ENCODE measurements around the gene ZNF181. TPM values are rescaled to one million over a fixed set of nuclear protein-coding genes. Genes with fewer than 3 reads are reported as not detected.

Gene ZNF181
- polyA plus RNA-seq, 1 donor (not counting 4 experiments of a cell fraction or from before 2014, with no cell fraction given) = 4.0 TPM

DNA sequence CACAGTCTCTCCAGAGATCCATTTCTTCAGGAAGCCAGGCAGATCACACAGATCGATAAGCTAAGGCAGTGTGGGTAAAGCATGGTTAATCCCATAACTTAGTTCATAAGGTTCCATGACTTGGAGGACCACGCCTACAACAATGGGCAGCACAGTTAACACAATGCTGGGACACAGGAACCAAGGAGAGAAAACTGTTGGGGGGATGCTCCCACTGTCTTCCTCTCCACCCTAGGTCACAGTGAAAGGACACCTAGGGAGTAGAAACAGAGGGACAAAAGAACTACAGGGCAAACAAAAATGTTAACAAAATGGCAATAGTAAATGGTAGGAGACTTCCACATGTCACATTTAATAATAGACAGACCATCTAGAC, 20.8 kb upstream of the ZNF181 start:
- no peaks in the 10 kb centered on the region for H3K79me2 ChIP-seq (ENCODE audit: control insufficient read depth, insufficient read depth, low read length)
- no peaks in the 10 kb centered on the region for H3K4me1 ChIP-seq (ENCODE audit: control insufficient read depth, extremely low read depth, insufficient read depth, low read length)
- DNase-seq (ENCODE audit: low read depth, low spot score) = no peak
- dilution Hi-C loops (cut with MboI; ENCODE audit: extremely low pct_ligation_motif_present, low sequenced_read_pairs) = no loop called here
- TF ChIP-seq, protein P1, sequence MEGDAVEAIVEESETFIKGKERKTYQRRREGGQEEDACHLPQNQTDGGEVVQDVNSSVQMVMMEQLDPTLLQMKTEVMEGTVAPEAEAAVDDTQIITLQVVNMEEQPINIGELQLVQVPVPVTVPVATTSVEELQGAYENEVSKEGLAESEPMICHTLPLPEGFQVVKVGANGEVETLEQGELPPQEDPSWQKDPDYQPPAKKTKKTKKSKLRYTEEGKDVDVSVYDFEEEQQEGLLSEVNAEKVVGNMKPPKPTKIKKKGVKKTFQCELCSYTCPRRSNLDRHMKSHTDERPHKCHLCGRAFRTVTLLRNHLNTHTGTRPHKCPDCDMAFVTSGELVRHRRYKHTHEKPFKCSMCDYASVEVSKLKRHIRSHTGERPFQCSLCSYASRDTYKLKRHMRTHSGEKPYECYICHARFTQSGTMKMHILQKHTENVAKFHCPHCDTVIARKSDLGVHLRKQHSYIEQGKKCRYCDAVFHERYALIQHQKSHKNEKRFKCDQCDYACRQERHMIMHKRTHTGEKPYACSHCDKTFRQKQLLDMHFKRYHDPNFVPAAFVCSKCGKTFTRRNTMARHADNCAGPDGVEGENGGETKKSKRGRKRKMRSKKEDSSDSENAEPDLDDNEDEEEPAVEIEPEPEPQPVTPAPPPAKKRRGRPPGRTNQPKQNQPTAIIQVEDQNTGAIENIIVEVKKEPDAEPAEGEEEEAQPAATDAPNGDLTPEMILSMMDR (optimal IDR thresholded peaks at IDR 0.05 in 1 of 3, IDR thresholded peaks at IDR 0.05 in 1 of 3, conservative IDR thresholded peaks at IDR 0.05 in 1 of 3; ENCODE audit: extremely low read depth in 1 of 3, insufficient read depth in 2 of 3, low read length in 3 of 3) = no peak
- no peak for TF ChIP-seq EZH2 (IDR thresholded peaks at IDR 0.05; ENCODE audit: low read length)
- H3K9me3 ChIP-seq (ENCODE audit: control insufficient read depth, low read depth, low read length) = peaks cover 4% of the 10 kb centered on the region
- no peak overlapping the region for H2AFZ ChIP-seq (ENCODE audit: control insufficient read depth, low read length)
- H3K36me3 ChIP-seq (ENCODE audit: control insufficient read depth in 2 of 2, extremely low read depth in 1 of 2, insufficient read depth in 2 of 2, low read length in 2 of 2) = no peaks in the 10 kb centered on the region
- H3K27me3 ChIP-seq (ENCODE audit: control insufficient read depth, extremely low read depth, insufficient read depth, low read length) = no peaks in the 10 kb centered on the region
- no peak overlapping the region for H3K4me2 ChIP-seq (ENCODE audit: control insufficient read depth, extremely low read depth, insufficient read depth, low read depth, low read length)
- H3K4me3 ChIP-seq (ENCODE audit: control insufficient read depth in 2 of 3, extremely low read depth in 1 of 3, insufficient read depth in 2 of 3, low read depth in 1 of 3, low read length in 3 of 3) = no peak overlapping the region
- no peaks in the 10 kb centered on the region for H3K9me1 ChIP-seq (ENCODE audit: control insufficient read depth, extremely low read depth, insufficient read depth, low read length)
- no peak for FAIRE-seq
- H3K27ac ChIP-seq (ENCODE audit: control insufficient read depth, insufficient read depth, low read length) = no peak overlapping the region
- H4K20me1 ChIP-seq (ENCODE audit: control insufficient read depth, extremely low read depth, insufficient read depth, low read length) = no peaks in the 10 kb centered on the region
- H3K9ac ChIP-seq (ENCODE audit: control insufficient read depth, extremely low read depth, insufficient read depth, low read length) = no peak overlapping the region

DNA sequence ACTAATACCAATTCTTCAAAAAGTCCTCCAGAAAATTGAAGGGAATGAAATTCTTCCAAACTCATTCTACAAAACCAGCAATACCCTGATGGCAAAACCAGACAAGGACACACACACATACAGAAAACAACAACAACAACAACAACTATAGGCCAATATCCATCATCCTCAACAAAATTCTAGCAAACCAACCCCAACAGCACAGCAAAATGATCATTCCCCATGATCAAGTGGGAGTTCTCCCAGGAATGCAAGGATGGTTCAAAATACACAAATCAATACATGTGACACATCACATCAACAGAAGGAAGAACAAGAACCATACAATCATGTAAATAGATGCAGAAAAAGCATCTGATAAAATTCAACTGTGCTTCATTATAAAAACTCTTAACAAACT, 18.7 kb upstream of the ZNF181 start:
- Histone ChIP-seq H2AFZ (ENCODE audit: control insufficient read depth, low read length) (no peak overlapping the region), H3K9me3 (ENCODE audit: control insufficient read depth, low read depth, low read length) (peaks cover 4% of the 10 kb centered on the region), H3K4me2 (ENCODE audit: control insufficient read depth, extremely low read depth, insufficient read depth, low read depth, low read length) (no peak overlapping the region), H4K20me1 (ENCODE audit: control insufficient read depth, extremely low read depth, insufficient read depth, low read length) (no peaks in the 10 kb centered on the region), H3K79me2 (ENCODE audit: control insufficient read depth, insufficient read depth, low read length) (no peaks in the 10 kb centered on the region), H3K36me3 (ENCODE audit: control insufficient read depth in 2 of 2, extremely low read depth in 1 of 2, insufficient read depth in 2 of 2, low read length in 2 of 2) (no peaks in the 10 kb centered on the region), H3K9ac (ENCODE audit: control insufficient read depth, extremely low read depth, insufficient read depth, low read length) (no peak overlapping the region), H3K27me3 (ENCODE audit: control insufficient read depth, extremely low read depth, insufficient read depth, low read length) (no peaks in the 10 kb centered on the region), H3K4me3 (ENCODE audit: control insufficient read depth in 2 of 3, extremely low read depth in 1 of 3, insufficient read depth in 2 of 3, low read depth in 1 of 3, low read length in 3 of 3) (no peak overlapping the region), H3K27ac (ENCODE audit: control insufficient read depth, insufficient read depth, low read length) (no peak overlapping the region), H3K9me1 (ENCODE audit: control insufficient read depth, extremely low read depth, insufficient read depth, low read length) (no peaks in the 10 kb centered on the region), H3K4me1 (ENCODE audit: control insufficient read depth, extremely low read depth, insufficient read depth, low read length) (no peaks in the 10 kb centered on the region)
- FAIRE-seq (no peak), DNase-seq (ENCODE audit: low read depth, low spot score) (no peak)
- dilution Hi-C loops (cut with MboI; ENCODE audit: extremely low pct_ligation_motif_present, low sequenced_read_pairs) = no loop called here
- TF ChIP-seq EZH2 (IDR thresholded peaks at IDR 0.05; ENCODE audit: low read length) = no peak
- TF ChIP-seq, protein P1 (optimal IDR thresholded peaks at IDR 0.05 in 1 of 3, IDR thresholded peaks at IDR 0.05 in 1 of 3, conservative IDR thresholded peaks at IDR 0.05 in 1 of 3; ENCODE audit: extremely low read depth in 1 of 3, insufficient read depth in 2 of 3, low read length in 3 of 3) = no peak

Measured in keratinocyte (primary cell).